Measurements from ENCODE around the gene NFATC2. TPM values are rescaled to one million over a fixed set of nuclear protein-coding genes. Genes with fewer than 3 reads are reported as not detected.
"Not testable (repeated sequence)": the region's sequence is repeated elsewhere in the genome, so short reads cannot be mapped to it uniquely, and the experiment has no call there.

NFATC2 gene
- total RNA-seq, 4 donors from 2014 or later, result 5.7 to 36.4 (median 12.0) TPM

DNA sequence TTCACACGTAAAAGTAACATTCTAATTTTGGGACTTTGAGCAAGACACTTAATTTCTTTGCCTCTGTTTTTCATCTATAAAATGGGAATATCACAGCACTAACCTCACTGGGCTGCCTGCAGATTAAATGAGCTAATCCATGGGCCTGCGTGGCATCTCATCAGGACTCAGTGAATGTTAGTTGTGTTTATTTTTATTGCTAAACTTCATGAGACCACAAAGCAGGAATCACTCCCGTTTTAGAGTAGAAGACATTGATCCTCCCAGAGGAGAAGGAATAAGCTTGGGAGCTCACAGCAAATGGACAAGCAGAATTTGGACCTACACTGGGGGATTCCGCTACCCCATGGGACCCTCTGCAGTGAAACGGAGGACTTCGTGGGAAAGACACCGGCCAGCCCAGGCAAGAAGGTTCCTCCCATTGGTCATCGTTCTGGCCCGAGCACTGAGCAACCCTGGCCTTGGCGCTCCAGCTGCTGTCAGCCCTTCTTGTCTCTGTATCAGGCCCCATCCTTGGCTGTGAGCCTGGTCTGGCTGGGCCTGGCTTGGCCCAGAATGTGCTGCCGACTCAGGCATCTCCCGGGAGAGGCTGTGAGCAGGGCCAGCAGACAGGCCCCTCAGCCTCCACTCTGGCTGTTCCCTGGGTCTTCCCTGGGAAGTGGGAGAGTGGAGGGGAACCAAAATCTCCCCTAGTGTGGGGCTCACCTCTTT, 79.8 kb downstream of the NFATC2 start:
- DNase-seq, result peak; percentile 73 to 82
- Histone ChIP-seq H3K4me1 (no peaks in the 10 kb centered on the region), H3K36me3 (no peaks in the 10 kb centered on the region), H3K27ac (peak overlapping the region in 1 of 2 donors; percentile 48), H3K9me3 (no peaks in the 10 kb centered on the region), H3K4me3 (no peak overlapping the region), H3K27me3 (no peaks in the 10 kb centered on the region)
- no peak for TF ChIP-seq POLR2A (IDR thresholded peaks at IDR 0.05)
- intact Hi-C loops (cut with DNase I; ENCODE audit: low total_unique reads), result no loop called here

DNA sequence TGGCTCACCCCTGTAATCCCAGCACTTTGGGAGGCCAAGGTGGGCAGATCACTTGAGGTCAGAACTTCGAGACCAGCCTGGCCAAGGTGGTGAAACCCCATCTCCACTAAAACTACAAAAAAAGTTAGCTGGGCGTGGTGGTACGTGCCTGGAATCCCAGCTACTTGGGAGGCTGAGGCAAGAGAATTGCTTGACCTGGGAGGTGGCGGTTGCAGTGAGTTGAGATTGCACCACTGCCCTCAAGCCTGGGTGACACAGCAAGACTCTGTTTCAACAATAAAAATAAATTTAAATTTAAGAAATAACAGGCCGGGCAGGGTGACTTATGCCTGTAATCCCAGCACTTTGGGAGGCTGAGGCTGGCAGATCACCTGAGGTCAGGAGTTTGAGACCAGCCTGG, 80.7 kb downstream of the NFATC2 start:
- intact Hi-C loops (cut with DNase I; ENCODE audit: low total_unique reads); DNase-seq; H3K27me3 ChIP-seq; H3K9me3 ChIP-seq; H3K4me1 ChIP-seq; H3K27ac ChIP-seq; H3K4me3 ChIP-seq; H3K36me3 ChIP-seq: not testable (repeated sequence)

DNA sequence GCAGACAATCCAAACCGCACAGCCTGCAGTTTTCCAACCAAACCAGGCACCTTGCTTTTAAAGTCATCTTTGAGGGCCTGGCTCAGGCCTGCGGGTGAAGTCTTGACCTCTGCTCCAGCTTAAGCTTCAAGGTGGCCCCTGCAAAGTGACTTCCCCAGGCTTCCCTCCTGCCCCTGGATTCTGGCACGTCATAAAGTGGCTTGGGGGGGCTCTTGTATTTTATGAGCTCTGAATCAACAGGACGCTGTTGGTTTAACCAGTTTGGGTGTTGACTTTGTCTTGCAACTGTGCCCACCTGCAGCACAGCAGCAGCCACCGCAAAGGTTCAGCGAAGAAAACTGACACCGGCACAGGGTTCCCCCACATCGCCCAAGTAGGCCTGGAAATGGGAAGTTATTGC, 81.2 kb downstream of the NFATC2 start:
- Histone ChIP-seq H3K27ac (no peak overlapping the region), H3K4me1 (peaks cover 5 to 9% of the 10 kb centered on the region in 2 donors), H3K27me3 (no peaks in the 10 kb centered on the region), H3K9me3 (no peaks in the 10 kb centered on the region), H3K36me3 (no peaks in the 10 kb centered on the region), H3K4me3 (no peak overlapping the region)
- intact Hi-C loops (cut with DNase I; ENCODE audit: low total_unique reads), result no loop called here
- DNase-seq, result no peak
- no peak for TF ChIP-seq POLR2A (IDR thresholded peaks at IDR 0.05)
- TF ChIP-seq, protein P1, sequence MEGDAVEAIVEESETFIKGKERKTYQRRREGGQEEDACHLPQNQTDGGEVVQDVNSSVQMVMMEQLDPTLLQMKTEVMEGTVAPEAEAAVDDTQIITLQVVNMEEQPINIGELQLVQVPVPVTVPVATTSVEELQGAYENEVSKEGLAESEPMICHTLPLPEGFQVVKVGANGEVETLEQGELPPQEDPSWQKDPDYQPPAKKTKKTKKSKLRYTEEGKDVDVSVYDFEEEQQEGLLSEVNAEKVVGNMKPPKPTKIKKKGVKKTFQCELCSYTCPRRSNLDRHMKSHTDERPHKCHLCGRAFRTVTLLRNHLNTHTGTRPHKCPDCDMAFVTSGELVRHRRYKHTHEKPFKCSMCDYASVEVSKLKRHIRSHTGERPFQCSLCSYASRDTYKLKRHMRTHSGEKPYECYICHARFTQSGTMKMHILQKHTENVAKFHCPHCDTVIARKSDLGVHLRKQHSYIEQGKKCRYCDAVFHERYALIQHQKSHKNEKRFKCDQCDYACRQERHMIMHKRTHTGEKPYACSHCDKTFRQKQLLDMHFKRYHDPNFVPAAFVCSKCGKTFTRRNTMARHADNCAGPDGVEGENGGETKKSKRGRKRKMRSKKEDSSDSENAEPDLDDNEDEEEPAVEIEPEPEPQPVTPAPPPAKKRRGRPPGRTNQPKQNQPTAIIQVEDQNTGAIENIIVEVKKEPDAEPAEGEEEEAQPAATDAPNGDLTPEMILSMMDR (IDR thresholded peaks at IDR 0.05), result no peak

DNA sequence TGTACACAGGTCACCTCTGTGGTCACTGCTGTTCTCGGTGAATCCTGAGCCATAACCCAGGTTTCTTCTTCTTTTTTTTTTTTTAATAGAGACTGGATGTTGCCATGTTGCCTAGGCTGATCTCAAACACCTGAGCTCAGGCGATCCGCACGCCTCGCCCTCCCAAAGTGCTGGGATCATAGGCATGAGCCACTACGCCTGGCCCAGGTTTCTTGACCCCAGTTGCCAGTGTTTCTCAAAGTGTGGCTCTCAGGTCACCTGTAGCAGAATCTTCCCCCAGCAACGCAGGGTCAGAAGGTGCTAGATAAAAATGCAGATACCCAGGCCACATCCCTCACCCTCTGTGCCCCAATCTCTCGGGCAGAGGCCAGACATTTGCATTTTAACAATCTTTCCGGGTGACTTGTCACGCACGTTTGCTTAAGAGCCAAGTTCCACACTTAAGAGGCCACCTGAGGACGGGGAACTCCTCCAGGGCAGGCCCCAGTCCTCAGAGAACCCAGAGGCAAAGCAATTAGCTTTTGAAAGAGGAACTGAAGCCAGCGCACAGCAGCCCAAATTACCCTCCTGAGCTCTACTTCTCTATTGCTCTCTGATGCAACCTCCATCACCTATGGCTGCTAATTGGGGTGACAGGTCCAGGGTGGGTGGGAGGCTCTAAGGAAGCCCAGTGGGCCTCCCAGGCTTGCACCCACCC, 81.8 kb downstream of the NFATC2 start:
- no peak overlapping the region for H3K27ac ChIP-seq
- no peak for DNase-seq
- H3K4me3 ChIP-seq, result no peak overlapping the region
- no peaks in the 10 kb centered on the region for H3K9me3 ChIP-seq
- no peaks in the 10 kb centered on the region for H3K27me3 ChIP-seq
- intact Hi-C loops (cut with DNase I; ENCODE audit: low total_unique reads), result no loop called here
- H3K4me1 ChIP-seq, result peaks cover 5 to 12% of the 10 kb centered on the region in 2 donors
- TF ChIP-seq, protein P1 (IDR thresholded peaks at IDR 0.05), result no peak
- TF ChIP-seq POLR2A (IDR thresholded peaks at IDR 0.05), result no peak
- no peaks in the 10 kb centered on the region for H3K36me3 ChIP-seq

DNA sequence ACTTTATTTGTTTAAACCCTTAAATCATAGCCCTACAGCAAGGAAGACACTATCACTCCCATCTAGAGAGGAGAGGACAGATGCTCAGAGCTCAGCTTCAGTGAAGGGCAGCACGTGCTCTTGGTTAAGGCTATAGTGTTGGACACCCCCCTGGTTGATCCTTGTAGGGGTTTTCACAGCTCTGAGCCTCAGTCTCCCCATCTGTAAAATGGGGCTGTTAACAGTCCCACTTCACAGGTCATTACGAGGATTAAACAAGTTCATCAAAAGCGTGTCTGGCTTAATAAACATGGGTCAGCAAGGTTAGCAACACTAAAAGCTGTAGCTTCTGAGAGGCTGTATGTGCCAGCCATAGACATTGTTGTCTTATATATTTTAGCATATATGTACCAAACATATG, 82.4 kb downstream of the NFATC2 start:
- no peaks in the 10 kb centered on the region for H3K27me3 ChIP-seq
- H3K27ac ChIP-seq, result no peak overlapping the region
- no peak overlapping the region for H3K4me3 ChIP-seq
- H3K4me1 ChIP-seq, result peaks cover 5 to 12% of the 10 kb centered on the region in 2 donors
- intact Hi-C loops (cut with DNase I; ENCODE audit: low total_unique reads), result no loop called here
- H3K9me3 ChIP-seq, result no peaks in the 10 kb centered on the region
- TF ChIP-seq POLR2A (IDR thresholded peaks at IDR 0.05), result no peak
- TF ChIP-seq, protein P1 (IDR thresholded peaks at IDR 0.05), result no peak
- H3K36me3 ChIP-seq, result no peaks in the 10 kb centered on the region
- no peak for DNase-seq

DNA sequence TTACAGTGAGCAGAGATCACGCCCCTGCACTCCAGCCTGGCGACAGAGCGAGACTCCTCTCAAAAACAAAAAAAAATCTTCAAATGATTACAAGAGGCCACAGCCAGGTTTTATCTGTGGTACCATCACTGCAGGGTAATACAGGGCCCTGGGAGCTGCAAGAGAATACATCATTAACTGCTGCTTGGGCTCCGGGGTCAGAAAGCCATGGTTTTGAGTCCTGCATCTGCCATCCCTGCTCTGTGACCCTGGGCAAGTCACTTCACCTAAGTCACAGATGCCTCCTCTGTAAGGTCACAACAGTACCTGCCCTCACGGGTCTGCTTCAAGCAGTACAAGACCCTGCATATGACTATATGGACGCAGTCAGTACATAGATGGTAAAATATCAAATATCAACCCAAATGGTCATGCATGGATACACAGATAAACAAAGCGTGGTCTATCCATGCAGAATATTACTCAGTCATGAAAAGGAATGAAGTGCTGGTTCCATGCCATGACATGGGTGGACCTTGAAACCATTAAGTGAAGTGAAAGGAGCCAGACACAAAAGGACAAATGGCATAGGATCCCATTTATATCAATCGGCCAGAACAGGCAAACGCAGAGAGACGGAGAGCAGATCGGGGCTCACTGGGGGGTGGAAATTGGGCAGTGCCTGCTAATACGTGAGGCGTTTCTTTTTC, 83.6 kb downstream of the NFATC2 start:
- DNase-seq, result no peak
- no peaks in the 10 kb centered on the region for H3K27me3 ChIP-seq
- intact Hi-C loops (cut with DNase I; ENCODE audit: low total_unique reads), result no loop called here
- peaks cover 5 to 12% of the 10 kb centered on the region in 2 donors for H3K4me1 ChIP-seq
- no peaks in the 10 kb centered on the region for H3K9me3 ChIP-seq
- H3K36me3 ChIP-seq, result no peaks in the 10 kb centered on the region
- H3K4me3 ChIP-seq, result no peak overlapping the region
- no peak overlapping the region for H3K27ac ChIP-seq
- TF ChIP-seq, protein P1 (IDR thresholded peaks at IDR 0.05), result no peak
- TF ChIP-seq POLR2A (IDR thresholded peaks at IDR 0.05), result no peak

All from uterus (tissue), 4 donors.